Panc1 (cell line): ENCODE measurements around the gene ETV4.

Source experiments
- CTCF ChIP-seq: fragments of 450-650 bp; IDR thresholded peaks from 2 replicates; pipeline ENCODE4 v1.5.1; 2017; ENCODE audit warnings: mild to moderate bottlenecking
- POLR2AphosphoS5 ChIP-seq: IDR thresholded peaks from 2 replicates; pipeline ENCODE4 v1.6.1; 2012; ENCODE audit warnings: mild to moderate bottlenecking, low read depth, low read length, moderate library complexity
- REST ChIP-seq, 2 experiments: IDR thresholded peaks; 2 replicates each; pipeline ENCODE4 v1.6.1; 2011 to 2012; ENCODE audit warnings: low read depth in 2 of 2, control low read depth in 1 of 2, low read length in 1 of 2, mild to moderate bottlenecking in 1 of 2, moderate library complexity in 1 of 2; ENCODE audit not compliant: insufficient read depth in 1 of 2
- SIN3A ChIP-seq: IDR thresholded peaks from 2 replicates; pipeline ENCODE4 v1.6.1; 2012; ENCODE audit warnings: low read depth, mild to moderate bottlenecking, low read length, moderate library complexity, borderline replicate concordance; ENCODE audit not compliant: insufficient read depth
- TCF7L2 ChIP-seq: IDR thresholded peaks from 2 replicates; pipeline ENCODE4 v1.6.1; 2011; ENCODE audit warnings: mild to moderate bottlenecking, low read depth, low read length, inconsistent platforms

DNA sequence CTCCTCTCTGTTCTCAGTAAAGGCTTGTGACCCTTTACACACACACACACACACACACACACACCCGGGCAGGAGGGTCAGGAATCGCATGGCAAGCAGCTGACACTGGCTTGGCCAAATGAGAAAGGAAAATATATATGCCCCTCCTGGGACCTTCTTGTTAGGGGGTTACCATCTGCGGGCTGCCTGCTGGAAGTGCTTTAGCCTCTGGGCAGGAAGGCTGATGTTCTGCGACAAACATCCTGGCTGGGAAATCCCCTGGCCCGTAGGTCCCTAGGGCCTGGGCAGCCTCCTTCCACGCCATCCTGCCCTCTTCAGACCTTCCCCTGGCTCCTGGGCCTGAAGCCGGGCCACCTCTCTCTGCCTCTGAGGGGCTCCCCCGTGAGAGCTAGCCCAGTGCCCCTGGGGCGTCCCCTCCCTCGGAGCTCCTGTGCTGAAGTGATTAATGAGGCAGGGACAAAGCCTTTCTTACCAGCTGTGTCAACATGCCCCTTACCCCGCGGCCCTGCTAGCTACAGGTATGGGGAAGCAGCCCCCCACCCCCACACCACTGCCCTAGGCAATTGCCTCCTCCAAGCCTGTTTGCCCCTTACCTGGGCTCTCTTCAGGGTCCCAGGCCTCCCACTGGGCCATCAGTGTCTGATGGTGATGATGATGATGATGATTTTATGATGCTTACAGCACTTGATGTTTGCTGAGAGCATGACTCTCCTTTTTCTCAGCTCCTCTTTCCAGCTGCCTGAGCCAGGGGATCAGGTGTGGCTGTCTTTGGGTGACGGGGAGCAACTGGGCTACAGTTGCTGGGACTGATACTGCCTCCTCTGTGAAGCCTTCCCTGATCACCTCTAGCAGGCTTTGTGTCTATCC is 32.8 kb upstream of the ETV4 start:
- no peak for TF ChIP-seq CTCF
- no peak for TF ChIP-seq POLR2AphosphoS5
- no peak for TF ChIP-seq SIN3A
- peak; percentile 34; the same call in 1 of the 2 replicates for TF ChIP-seq TCF7L2
- no peak for TF ChIP-seq REST (IDR thresholded peaks at IDR 0.05; ENCODE audit: insufficient read depth in 1 of 2, low read depth in 2 of 2, low read length in 1 of 2)
